OCI-LY7 (cell line): ENCODE data around the gene AAK1. TPM values are rescaled to one million over a fixed set of nuclear protein-coding genes. Genes with fewer than 3 reads are reported as not detected.

Experiments used
- BruUV-seq: library from RNA; stranded (reverse); fragments of 400-500 nt; replicated peaks from 2 replicates; lab custom pipeline; 2021; lab: Mats Ljungman, UMichigan
- CTCF ChIA-PET: fragments of 300-600 bp; sonication (Branson Sonifier 250); formaldehyde crosslinking; loops from one replicate; lab custom pipeline; 2022; ENCODE audit warnings: antibody characterized with exemption; ENCODE audit not compliant: unreplicated experiment; lab: Charles Lee
- POLR2A ChIA-PET: fragments of 300-600 bp; sonication (Branson Sonifier 250); formaldehyde crosslinking; loops from one replicate; lab custom pipeline; 2022; ENCODE audit warnings: antibody characterized with exemption; lab: Charles Lee
- DNase-seq: peaks from one replicate; pipeline ENCODE4 v3.0.0-alpha.2; 2015; ENCODE audit warnings: low spot score
- H2AFZ ChIP-seq: fragments of 200-600 bp; sonication (generic), shearing (Covaris generic); 2 replicates; pipeline ENCODE4 v1.6.1; 2014; ENCODE audit warnings: mild to moderate bottlenecking, antibody characterized with exemption, low read length, moderate library complexity
- H3K27ac ChIP-seq: fragments of 200-600 bp; sonication (generic); 2 replicates; pipeline ENCODE4 v1.5.1; 2014; ENCODE audit warnings: mixed run types, low read depth, mild to moderate bottlenecking, moderate library complexity, low read length, inconsistent platforms; ENCODE audit not compliant: poor library complexity, severe bottlenecking
- H3K36me3 ChIP-seq: fragments of 200-600 bp; sonication (generic); 2 replicates; pipeline ENCODE4 v1.6.1; 2014; ENCODE audit warnings: mild to moderate bottlenecking, antibody characterized with exemption, low read length, moderate library complexity, mixed read lengths; ENCODE audit not compliant: insufficient read depth
- H3K4me1 ChIP-seq: fragments of 200-600 bp; sonication (generic); 2 replicates; pipeline ENCODE4 v1.5.1; 2014; ENCODE audit warnings: mild to moderate bottlenecking, low read length; ENCODE audit not compliant: insufficient read depth, poor library complexity, severe bottlenecking
- H3K4me2 ChIP-seq: fragments of 200-600 bp; sonication (generic); 2 replicates; pipeline ENCODE4 v1.6.1; 2014; ENCODE audit warnings: mild to moderate bottlenecking, low read length
- H3K4me3 ChIP-seq: fragments of 200-600 bp; sonication (generic); 2 replicates; pipeline ENCODE4 v1.5.1; 2014; ENCODE audit warnings: mild to moderate bottlenecking, low read depth, low read length; ENCODE audit not compliant: poor library complexity, severe bottlenecking
- H3K79me2 ChIP-seq: fragments of 200-600 bp; sonication (generic); 2 replicates; pipeline ENCODE4 v1.6.1; 2016; ENCODE audit warnings: low read depth, mild to moderate bottlenecking, low read length, moderate library complexity, mixed read lengths; ENCODE audit not compliant: insufficient read depth
- H3K9me2 ChIP-seq: fragments of 200-600 bp; sonication (generic); 2 replicates; pipeline ENCODE4 v1.6.1; 2016; ENCODE audit warnings: mild to moderate bottlenecking, low read length, mixed read lengths; ENCODE audit not compliant: insufficient read depth
- H3K9me3 ChIP-seq: fragments of 200-600 bp; sonication (generic); 2 replicates; pipeline ENCODE4 v1.6.1; 2014; ENCODE audit warnings: mild to moderate bottlenecking, mixed run types, low read length, mixed read lengths
- H4K20me1 ChIP-seq: fragments of 200-600 bp; sonication (generic); 2 replicates; pipeline ENCODE4 v1.6.1; 2014; ENCODE audit warnings: mild to moderate bottlenecking, antibody characterized with exemption, low read length, moderate library complexity, mixed read lengths; ENCODE audit not compliant: insufficient read depth
- CTCF ChIP-seq: fragments of 200-600 bp; sonication (generic); conservative IDR thresholded peaks from 2 replicates; pipeline ENCODE4 v1.5.1; 2014; ENCODE audit warnings: mild to moderate bottlenecking, antibody characterized with exemption, low read length, moderate library complexity, mixed read lengths
- EZH2phosphoT487 ChIP-seq: fragments of 200-600 bp; sonication (generic); IDR thresholded peaks from 2 replicates; pipeline ENCODE4 v1.6.1; 2018; ENCODE audit warnings: low read depth, borderline replicate concordance, mild to moderate bottlenecking, mixed run types, antibody characterized with exemption, low read length, moderate library complexity, mixed read lengths
- intact Hi-C: fragments of 100-400 bp; cut with micrococcal nuclease; formaldehyde crosslinking; loops from one replicate; pipeline ENCODE4 v1.10.0; 2022; ENCODE audit not compliant: unreplicated experiment
- total RNA-seq, 2 experiments: library from RNA; depleted of rRNA in 1 of 2; stranded (reverse); fragments of >200 nt in 1 of 2; shearing (Covaris generic) in 1 of 2; gene quantifications; 2 replicates each; pipeline ENCODE4 v1.2.3, GENCODE V29; 2014 to 2022

AAK1 gene
- total RNA-seq, 2 experiments from 2014 or later, result 8.3 to 8.5 TPM

GRCh38 chr2:69604836-69605235, 38.7 kb downstream of the AAK1 start:
- CTCF ChIA-PET, result no interaction called here
- H2AFZ ChIP-seq, result no peak overlapping the region
- POLR2A ChIA-PET, result interaction anchor here (1.2 kb wide), 1 partner anchor 39 kb away, joined by 3 read pairs; the partner anchor contains the start of gene AAK1
- no peak overlapping the region for H3K4me2 ChIP-seq
- no peaks in the 10 kb centered on the region for H3K79me2 ChIP-seq
- H3K4me3 ChIP-seq, result no peak overlapping the region
- TF ChIP-seq CTCF (no peak), EZH2phosphoT487 (no peak)
- DNase-seq, result no peak
- H3K27ac ChIP-seq, result no peak overlapping the region
- H3K9me3 ChIP-seq, result no peaks in the 10 kb centered on the region
- H4K20me1 ChIP-seq, result no peaks in the 10 kb centered on the region
- no peaks in the 10 kb centered on the region for H3K9me2 ChIP-seq
- H3K4me1 ChIP-seq, result no peaks in the 10 kb centered on the region
- no peaks in the 10 kb centered on the region for H3K36me3 ChIP-seq
- intact Hi-C loops, result no loop called here
- no TSS peak for BruUV-seq

- no peaks in the 10 kb centered on the region for H3K9me2 ChIP-seq
- intact Hi-C loops, result no loop called here
- no peak overlapping the region for H2AFZ ChIP-seq
- no peak overlapping the region for H3K4me3 ChIP-seq
- no peak for DNase-seq
- H3K79me2 ChIP-seq, result no peaks in the 10 kb centered on the region
- no peaks in the 10 kb centered on the region for H3K4me1 ChIP-seq
- no TSS peak for BruUV-seq
- H4K20me1 ChIP-seq, result no peaks in the 10 kb centered on the region
- no peak overlapping the region for H3K27ac ChIP-seq
- CTCF ChIA-PET, result no interaction called here
- H3K4me2 ChIP-seq, result no peak overlapping the region
- H3K9me3 ChIP-seq, result no peaks in the 10 kb centered on the region
- H3K36me3 ChIP-seq, result no peaks in the 10 kb centered on the region
- POLR2A ChIA-PET, result interaction anchor here (1.2 kb wide), 1 partner anchor 39 kb away, joined by 3 read pairs; the partner anchor contains the start of gene AAK1
- TF ChIP-seq EZH2phosphoT487 (no peak), CTCF (no peak)
Observed at GRCh38 chr2:69604026-69604678, 39.4 kb downstream of the AAK1 start.

DNA sequence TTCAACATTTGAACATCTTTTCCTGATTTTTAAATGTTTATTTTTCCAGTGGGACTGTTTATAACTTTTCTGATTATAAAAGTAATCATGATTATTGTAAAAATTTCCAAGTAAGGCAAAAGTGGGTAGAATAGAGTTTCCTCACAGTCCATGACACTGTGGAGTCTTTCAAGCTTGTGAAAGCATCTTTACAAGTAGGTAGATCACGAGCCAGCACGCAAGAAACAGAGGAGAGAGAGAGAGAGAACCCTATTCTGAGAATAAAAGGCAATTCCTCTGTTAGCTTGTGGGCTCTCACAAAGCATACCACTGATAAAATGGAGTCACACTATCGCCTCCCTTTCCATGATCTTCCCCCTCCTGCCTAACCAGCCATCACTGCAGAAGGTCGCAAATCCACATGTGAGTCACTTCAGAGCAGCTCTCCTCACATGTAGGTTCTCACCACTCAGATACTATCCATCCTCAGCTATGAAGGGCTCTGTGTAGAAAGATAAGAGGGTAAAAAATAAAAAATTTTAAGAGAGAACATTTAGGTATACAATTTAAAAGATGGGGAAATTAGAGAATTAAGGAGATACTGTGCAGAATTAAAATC, 40.3 kb downstream of the AAK1 start:
- Histone ChIP-seq H4K20me1 (no peaks in the 10 kb centered on the region), H3K4me2 (no peak overlapping the region), H3K79me2 (no peaks in the 10 kb centered on the region), H3K4me3 (no peak overlapping the region), H2AFZ (no peak overlapping the region), H3K36me3 (no peaks in the 10 kb centered on the region), H3K9me3 (no peaks in the 10 kb centered on the region), H3K27ac (no peak overlapping the region), H3K9me2 (no peaks in the 10 kb centered on the region), H3K4me1 (no peaks in the 10 kb centered on the region)
- ChIA-PET CTCF (no interaction called here), POLR2A (no interaction called here)
- no TSS peak for BruUV-seq
- no peak for TF ChIP-seq CTCF
- no peak for TF ChIP-seq EZH2phosphoT487
- DNase-seq, result no peak
- intact Hi-C loops, result no loop called here
